Upper lobe of right lung (tissue), 1 donor: ENCODE data around the gene PRKCE. TPM values are rescaled to one million over a fixed set of nuclear protein-coding genes. Genes with fewer than 3 reads are reported as not detected.

Source experiments
- ATAC-seq: fragments of 200-7000 bp; cut with Tn5 transposase; one replicate; pipeline ENCODE4 v1.9.1; 2020; ENCODE audit warnings: mild to moderate bottlenecking, moderate library complexity
- DNase-seq: peaks from one replicate; pipeline ENCODE4 v3.0.0-alpha.2; 2020
- H3K27ac ChIP-seq: fragments of 200-600 bp; one replicate; pipeline ENCODE4 v1.8.0; 2022
- H3K27me3 ChIP-seq: fragments of 200-600 bp; one replicate; pipeline ENCODE4 v1.8.0; 2022; ENCODE audit warnings: mild to moderate bottlenecking
- H3K36me3 ChIP-seq: fragments of 200-600 bp; one replicate; pipeline ENCODE4 v1.8.0; 2022
- H3K4me1 ChIP-seq: fragments of 200-600 bp; one replicate; pipeline ENCODE4 v1.8.0; 2022
- H3K4me3 ChIP-seq: fragments of 200-600 bp; one replicate; pipeline ENCODE4 v1.8.0; 2022; ENCODE audit warnings: mild to moderate bottlenecking
- H3K9me3 ChIP-seq: fragments of 200-600 bp; one replicate; pipeline ENCODE4 v1.8.0; 2022
- intact Hi-C: fragments of 100-400 bp; cut with DNase I; formaldehyde crosslinking; loops from one replicate; pipeline ENCODE4 v1.11.0; 2022
- total RNA-seq: library from RNA; stranded (reverse); fragmentation: NEBNext Ultra II Directional; extraction: Animal tissue kit (Norgen Biotek cat#: 25700); gene quantifications from one replicate; pipeline ENCODE4 v1.2.1, GENCODE V29; 2021
- TF ChIP-seq, protein P1 (sequence below): fragments of 200-600 bp; IDR thresholded peaks from one replicate; pipeline ENCODE4 v1.8.0; 2022; ENCODE audit warnings: antibody characterized with exemption
- donor health status: DM: no; HTN: yes; CAD: no; lungs with severe emphysema.

Gene PRKCE
- total RNA-seq, 1 donor from 2014 or later, result 65.6 TPM

DNA sequence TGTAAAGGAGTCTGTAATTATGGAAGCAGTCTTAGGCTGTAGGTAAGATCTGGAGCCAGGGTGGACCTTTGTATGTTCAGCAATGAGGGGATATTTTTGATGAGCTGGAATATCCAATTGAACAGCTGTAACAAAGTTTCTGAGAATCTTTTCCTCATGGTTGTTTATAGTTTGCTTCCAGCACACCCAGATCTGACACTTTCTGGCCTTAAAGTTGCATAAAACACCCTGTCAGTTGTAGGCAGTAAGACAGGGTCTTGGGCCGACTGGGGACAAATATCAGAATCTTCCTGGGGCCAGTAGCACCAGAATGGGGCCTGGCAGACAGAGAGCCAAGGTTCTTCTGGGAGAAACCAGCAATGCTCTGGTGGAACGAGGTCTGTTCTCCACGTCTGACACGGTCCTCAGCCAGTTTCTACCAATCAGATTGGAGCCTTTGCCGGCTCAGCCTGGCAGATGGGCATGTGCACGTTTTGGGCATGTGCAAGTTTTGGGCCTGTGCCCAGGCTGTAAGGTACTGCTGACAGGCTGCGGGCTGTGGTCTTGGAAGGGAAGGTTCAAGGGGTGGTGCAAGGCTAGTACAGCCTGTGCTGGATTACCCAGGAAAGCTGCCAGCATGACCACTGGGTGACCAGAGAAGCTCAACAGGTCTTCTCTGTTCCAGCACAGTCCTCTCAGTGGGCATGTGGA is 89.8 kb downstream of the PRKCE start:
- ATAC-seq (peak; percentile 43), DNase-seq (no peak)
- Histone ChIP-seq H3K27ac (no peak overlapping the region), H3K27me3 (no peaks in the 10 kb centered on the region), H3K36me3 (no peaks in the 10 kb centered on the region), H3K9me3 (no peaks in the 10 kb centered on the region), H3K4me1 (peaks cover 3% of the 10 kb centered on the region), H3K4me3 (no peak overlapping the region)
- intact Hi-C loops, result no loop called here
- TF ChIP-seq, protein P1, sequence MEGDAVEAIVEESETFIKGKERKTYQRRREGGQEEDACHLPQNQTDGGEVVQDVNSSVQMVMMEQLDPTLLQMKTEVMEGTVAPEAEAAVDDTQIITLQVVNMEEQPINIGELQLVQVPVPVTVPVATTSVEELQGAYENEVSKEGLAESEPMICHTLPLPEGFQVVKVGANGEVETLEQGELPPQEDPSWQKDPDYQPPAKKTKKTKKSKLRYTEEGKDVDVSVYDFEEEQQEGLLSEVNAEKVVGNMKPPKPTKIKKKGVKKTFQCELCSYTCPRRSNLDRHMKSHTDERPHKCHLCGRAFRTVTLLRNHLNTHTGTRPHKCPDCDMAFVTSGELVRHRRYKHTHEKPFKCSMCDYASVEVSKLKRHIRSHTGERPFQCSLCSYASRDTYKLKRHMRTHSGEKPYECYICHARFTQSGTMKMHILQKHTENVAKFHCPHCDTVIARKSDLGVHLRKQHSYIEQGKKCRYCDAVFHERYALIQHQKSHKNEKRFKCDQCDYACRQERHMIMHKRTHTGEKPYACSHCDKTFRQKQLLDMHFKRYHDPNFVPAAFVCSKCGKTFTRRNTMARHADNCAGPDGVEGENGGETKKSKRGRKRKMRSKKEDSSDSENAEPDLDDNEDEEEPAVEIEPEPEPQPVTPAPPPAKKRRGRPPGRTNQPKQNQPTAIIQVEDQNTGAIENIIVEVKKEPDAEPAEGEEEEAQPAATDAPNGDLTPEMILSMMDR, result no peak

DNA sequence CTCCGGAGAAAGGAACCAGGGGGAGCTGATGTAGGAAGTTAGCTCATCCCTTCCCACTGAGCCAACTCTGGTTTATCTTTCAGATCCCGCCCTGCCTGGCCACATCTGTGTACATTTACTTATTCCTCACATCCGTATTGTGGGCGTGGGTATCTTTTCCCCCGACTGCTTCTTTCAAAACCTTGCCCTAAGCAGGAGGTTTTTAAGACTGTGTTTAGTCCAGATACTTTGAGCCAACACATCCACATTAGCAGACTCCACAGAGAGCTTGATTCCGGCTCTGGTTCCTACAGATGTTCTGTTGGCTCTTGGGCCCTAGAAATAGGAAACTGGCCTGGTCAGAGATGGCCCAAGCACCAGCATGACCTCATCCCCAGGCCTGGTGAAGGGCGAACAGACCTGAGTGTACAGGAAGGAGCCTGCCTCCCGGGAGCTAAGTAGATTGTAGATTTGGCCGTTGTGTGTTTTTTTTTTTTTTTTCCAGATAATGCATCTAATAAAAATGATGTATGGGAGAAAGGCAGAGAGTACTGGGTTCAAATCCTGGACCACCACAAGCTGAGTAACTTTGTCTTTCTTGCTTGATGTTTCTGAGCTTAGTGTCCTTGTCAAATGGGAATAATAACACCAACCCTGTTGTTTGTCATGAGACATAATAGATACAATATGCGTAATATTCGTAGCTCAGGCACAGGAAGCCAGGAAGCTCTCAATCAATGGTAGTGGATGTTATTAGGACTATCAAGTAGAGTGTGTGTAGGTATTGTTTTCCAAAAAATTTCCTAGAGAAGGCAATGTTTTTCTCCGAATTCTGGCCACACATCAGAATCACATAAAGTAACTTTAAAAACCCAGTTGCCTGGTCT is 92.3 kb downstream of the PRKCE start:
- Histone ChIP-seq H3K9me3 (no peaks in the 10 kb centered on the region), H3K27ac (no peak overlapping the region), H3K36me3 (no peaks in the 10 kb centered on the region), H3K4me1 (no peaks in the 10 kb centered on the region), H3K27me3 (no peaks in the 10 kb centered on the region), H3K4me3 (no peak overlapping the region)
- DNase-seq (no peak), ATAC-seq (peak; percentile 65)
- TF ChIP-seq, protein P1, result no peak
- intact Hi-C loops, result no loop called here

DNA sequence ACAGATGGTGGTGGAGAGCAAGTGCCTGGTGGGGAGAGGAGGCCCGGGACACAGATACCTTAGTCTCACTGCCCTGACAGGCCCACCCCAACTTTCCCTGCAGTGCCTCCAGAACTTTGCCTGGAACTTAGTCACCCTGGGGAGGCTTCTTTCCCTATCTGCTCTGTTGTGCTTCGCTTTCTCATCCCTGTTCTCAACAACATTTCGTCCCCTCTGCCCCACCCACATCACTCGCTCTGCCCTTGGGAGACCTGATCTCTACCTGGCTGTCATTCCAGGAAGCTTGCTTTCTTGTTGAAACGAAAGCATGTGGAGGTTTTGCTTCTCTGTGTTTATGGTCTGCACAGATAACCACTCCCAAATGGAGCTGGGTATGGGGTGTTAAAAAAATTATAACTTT is 93.8 kb downstream of the PRKCE start:
- Histone ChIP-seq H3K4me3 (no peak overlapping the region), H3K9me3 (no peaks in the 10 kb centered on the region), H3K36me3 (no peaks in the 10 kb centered on the region), H3K27me3 (no peaks in the 10 kb centered on the region), H3K27ac (no peak overlapping the region), H3K4me1 (no peaks in the 10 kb centered on the region)
- ATAC-seq (no peak), DNase-seq (no peak)
- TF ChIP-seq, protein P1, result no peak
- intact Hi-C loops, result no loop called here

DNA sequence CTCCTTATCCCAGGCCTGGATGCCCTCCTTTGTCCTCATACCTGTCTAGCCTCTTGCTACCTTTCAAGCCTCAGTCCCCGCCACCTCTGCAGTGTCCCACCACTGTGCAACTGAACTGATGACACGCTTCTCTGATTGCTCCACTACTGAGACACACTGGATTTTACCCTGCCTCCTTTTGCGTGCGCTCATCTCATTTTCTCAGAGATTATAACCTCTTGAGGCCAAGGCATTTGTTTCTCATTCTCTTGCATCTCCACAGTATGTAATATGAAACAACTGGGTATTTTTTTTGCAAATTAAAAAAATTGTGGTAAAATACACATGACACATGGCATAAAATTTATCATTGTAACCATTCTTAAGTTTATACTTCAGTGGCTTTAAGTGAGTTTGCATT is 95.4 kb downstream of the PRKCE start:
- H3K36me3 ChIP-seq, result no peaks in the 10 kb centered on the region
- intact Hi-C loops, result no loop called here
- ATAC-seq, result no peak
- no peak overlapping the region for H3K27ac ChIP-seq
- H3K27me3 ChIP-seq, result no peaks in the 10 kb centered on the region
- no peaks in the 10 kb centered on the region for H3K4me1 ChIP-seq
- TF ChIP-seq, protein P1, result no peak
- H3K4me3 ChIP-seq, result no peak overlapping the region
- no peaks in the 10 kb centered on the region for H3K9me3 ChIP-seq
- no peak for DNase-seq

DNA sequence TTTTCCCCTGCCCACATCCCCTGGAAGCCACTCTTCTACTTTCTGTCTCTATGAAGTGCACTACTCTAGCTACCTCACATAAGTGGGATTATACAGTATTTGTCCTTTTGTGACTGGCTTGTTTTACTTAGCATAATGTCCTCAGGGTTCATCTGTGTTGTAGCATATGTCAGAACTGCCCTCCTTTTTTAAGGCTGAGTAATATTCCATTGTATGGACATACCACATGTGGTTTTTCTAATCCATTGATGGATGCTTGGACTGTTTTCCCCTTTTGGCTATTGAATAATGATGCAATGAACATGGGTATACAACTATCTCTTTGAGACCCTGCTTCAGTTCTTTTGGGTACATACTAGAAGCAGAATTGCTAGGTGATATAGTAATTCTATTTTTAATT is 95.9 kb downstream of the PRKCE start:
- intact Hi-C loops, result no loop called here

More for the DNA sequence above, 95.9 kb downstream of the PRKCE start:
- Histone ChIP-seq H3K36me3 (no peaks in the 10 kb centered on the region), H3K27ac (no peak overlapping the region), H3K9me3 (no peaks in the 10 kb centered on the region), H3K27me3 (no peaks in the 10 kb centered on the region), H3K4me3 (no peak overlapping the region), H3K4me1 (no peaks in the 10 kb centered on the region)
- no peak for DNase-seq
- TF ChIP-seq, protein P1, result no peak
- ATAC-seq, result no peak
